Measurements from ENCODE around the gene OPN5. TPM values are rescaled to one million over a fixed set of nuclear protein-coding genes. Genes with fewer than 3 reads are reported as not detected.

The OPN5 gene
- total RNA-seq, 4 donors from 2014 or later, result not detected

DNA sequence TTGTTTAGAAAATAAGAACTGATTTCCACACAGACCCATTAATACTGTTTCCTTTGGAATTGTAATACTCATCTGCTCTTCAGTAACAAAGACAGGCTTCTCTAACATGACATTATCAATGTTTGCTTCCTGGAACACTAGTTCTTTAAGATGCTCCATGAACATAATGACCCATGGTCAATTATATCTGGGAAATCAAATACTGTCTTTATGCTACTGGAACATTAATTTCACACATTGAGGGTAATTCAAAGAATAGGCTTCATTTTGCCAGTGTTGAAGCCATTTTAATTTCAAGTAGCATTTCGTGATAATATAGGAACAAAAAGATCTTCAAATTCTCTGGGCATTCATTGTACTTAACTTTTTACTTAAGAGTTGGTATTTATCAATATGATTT lies 80.9 kb downstream of the OPN5 start:
- no peak overlapping the region for H3K27ac ChIP-seq
- WGBS, 2 donors (ENCODE audit: low coverage in 1 of 2), result 61 to 70% methylated on average over 1 of the region's 1 CpG
- H3K36me3 ChIP-seq, result no peaks in the 10 kb centered on the region
- no peak for DNase-seq
- TF ChIP-seq POLR2AphosphoS5 (IDR thresholded peaks at IDR 0.05) (no peak), EP300 (IDR thresholded peaks at IDR 0.05; ENCODE audit: low read depth) (no peak), POLR2A (IDR thresholded peaks at IDR 0.05) (no peak)
- TF ChIP-seq, protein P1, sequence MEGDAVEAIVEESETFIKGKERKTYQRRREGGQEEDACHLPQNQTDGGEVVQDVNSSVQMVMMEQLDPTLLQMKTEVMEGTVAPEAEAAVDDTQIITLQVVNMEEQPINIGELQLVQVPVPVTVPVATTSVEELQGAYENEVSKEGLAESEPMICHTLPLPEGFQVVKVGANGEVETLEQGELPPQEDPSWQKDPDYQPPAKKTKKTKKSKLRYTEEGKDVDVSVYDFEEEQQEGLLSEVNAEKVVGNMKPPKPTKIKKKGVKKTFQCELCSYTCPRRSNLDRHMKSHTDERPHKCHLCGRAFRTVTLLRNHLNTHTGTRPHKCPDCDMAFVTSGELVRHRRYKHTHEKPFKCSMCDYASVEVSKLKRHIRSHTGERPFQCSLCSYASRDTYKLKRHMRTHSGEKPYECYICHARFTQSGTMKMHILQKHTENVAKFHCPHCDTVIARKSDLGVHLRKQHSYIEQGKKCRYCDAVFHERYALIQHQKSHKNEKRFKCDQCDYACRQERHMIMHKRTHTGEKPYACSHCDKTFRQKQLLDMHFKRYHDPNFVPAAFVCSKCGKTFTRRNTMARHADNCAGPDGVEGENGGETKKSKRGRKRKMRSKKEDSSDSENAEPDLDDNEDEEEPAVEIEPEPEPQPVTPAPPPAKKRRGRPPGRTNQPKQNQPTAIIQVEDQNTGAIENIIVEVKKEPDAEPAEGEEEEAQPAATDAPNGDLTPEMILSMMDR (IDR thresholded peaks at IDR 0.05), result no peak
- no peaks in the 10 kb centered on the region for H3K27me3 ChIP-seq
- in situ Hi-C loops (cut with MboI; ENCODE audit: low pct_ligation_motif_present in 1 of 4, low pct_unique_long_range_greater_than_20kb in 1 of 4, low sequenced_read_pairs in 3 of 4) (no loop called here), intact Hi-C loops (cut with DNase I; ENCODE audit: low total_unique reads) (no loop called here)
- no peaks in the 10 kb centered on the region for H3K9me3 ChIP-seq
- H3K4me3 ChIP-seq, result no peak overlapping the region
- no peaks in the 10 kb centered on the region for H3K4me1 ChIP-seq

GRCh38 chr6:47865206-47865605 lies 83.4 kb downstream of the OPN5 start:
- no peak overlapping the region for H3K4me3 ChIP-seq
- no peaks in the 10 kb centered on the region for H3K36me3 ChIP-seq
- in situ Hi-C loops (cut with MboI; ENCODE audit: low pct_ligation_motif_present in 1 of 4, low pct_unique_long_range_greater_than_20kb in 1 of 4, low sequenced_read_pairs in 3 of 4), result no loop called here
- no peaks in the 10 kb centered on the region for H3K27me3 ChIP-seq
- no peak for TF ChIP-seq POLR2A (IDR thresholded peaks at IDR 0.05)
- TF ChIP-seq POLR2AphosphoS5 (IDR thresholded peaks at IDR 0.05), result no peak
- no peak for TF ChIP-seq EP300 (IDR thresholded peaks at IDR 0.05; ENCODE audit: low read depth)
- TF ChIP-seq, protein P1 (IDR thresholded peaks at IDR 0.05), result no peak
- intact Hi-C loops (cut with DNase I; ENCODE audit: low total_unique reads), result no loop called here
- H3K9me3 ChIP-seq, result no peaks in the 10 kb centered on the region
- 42 to 51% methylated on average over 2 of the region's 2 CpGs for WGBS, 2 donors (ENCODE audit: low coverage in 1 of 2)
- no peaks in the 10 kb centered on the region for H3K4me1 ChIP-seq
- DNase-seq, result no peak
- H3K27ac ChIP-seq, result no peak overlapping the region

- no peak for DNase-seq
- Histone ChIP-seq H3K9me3 (no peaks in the 10 kb centered on the region), H3K4me1 (no peaks in the 10 kb centered on the region), H3K4me3 (no peak overlapping the region), H3K36me3 (no peaks in the 10 kb centered on the region), H3K27me3 (peaks cover 5% of the 10 kb centered on the region), H3K27ac (no peak overlapping the region)
- intact Hi-C loops (cut with DNase I; ENCODE audit: low total_unique reads) (no loop called here), in situ Hi-C loops (cut with MboI; ENCODE audit: low pct_ligation_motif_present in 1 of 4, low pct_unique_long_range_greater_than_20kb in 1 of 4, low sequenced_read_pairs in 3 of 4) (no loop called here)
- WGBS, 2 donors (ENCODE audit: low coverage in 1 of 2), result 73 to 75% methylated on average over 1 of the region's 1 CpG
- TF ChIP-seq, protein P1 (IDR thresholded peaks at IDR 0.05), result no peak
- TF ChIP-seq POLR2AphosphoS5 (IDR thresholded peaks at IDR 0.05) (no peak), POLR2A (IDR thresholded peaks at IDR 0.05) (no peak), EP300 (IDR thresholded peaks at IDR 0.05; ENCODE audit: low read depth) (no peak)
These were observed 93.8 kb downstream of the OPN5 start for GRCh38 chr6:47875593-47875992.

Small RNA genes within 50 kb of the gene (small RNA-seq; reads per million reads assigned to genes)
- gene RNU1-105P, result 0 reads per million in 4 donors

Other genes starting within 250 kb of the OPN5 start
- gene ADGRF4, start 83.5 kb upstream of the OPN5 start, total RNA-seq, result 1 to 10 TPM in 3 of 4 donors, not detected in 1; 2.0 to 3.5 (median 3.0) TPM

All from transverse colon (tissue), 4 donors.